ENCODE data around the gene PSMA6. TPM values are rescaled to one million over a fixed set of nuclear protein-coding genes. Genes with fewer than 3 reads are reported as not detected.

PSMA6 gene
- polyA plus RNA-seq, 2 of the 4 experiments (the other 2 are of a cell fraction), result 369 to 395 TPM

DNA sequence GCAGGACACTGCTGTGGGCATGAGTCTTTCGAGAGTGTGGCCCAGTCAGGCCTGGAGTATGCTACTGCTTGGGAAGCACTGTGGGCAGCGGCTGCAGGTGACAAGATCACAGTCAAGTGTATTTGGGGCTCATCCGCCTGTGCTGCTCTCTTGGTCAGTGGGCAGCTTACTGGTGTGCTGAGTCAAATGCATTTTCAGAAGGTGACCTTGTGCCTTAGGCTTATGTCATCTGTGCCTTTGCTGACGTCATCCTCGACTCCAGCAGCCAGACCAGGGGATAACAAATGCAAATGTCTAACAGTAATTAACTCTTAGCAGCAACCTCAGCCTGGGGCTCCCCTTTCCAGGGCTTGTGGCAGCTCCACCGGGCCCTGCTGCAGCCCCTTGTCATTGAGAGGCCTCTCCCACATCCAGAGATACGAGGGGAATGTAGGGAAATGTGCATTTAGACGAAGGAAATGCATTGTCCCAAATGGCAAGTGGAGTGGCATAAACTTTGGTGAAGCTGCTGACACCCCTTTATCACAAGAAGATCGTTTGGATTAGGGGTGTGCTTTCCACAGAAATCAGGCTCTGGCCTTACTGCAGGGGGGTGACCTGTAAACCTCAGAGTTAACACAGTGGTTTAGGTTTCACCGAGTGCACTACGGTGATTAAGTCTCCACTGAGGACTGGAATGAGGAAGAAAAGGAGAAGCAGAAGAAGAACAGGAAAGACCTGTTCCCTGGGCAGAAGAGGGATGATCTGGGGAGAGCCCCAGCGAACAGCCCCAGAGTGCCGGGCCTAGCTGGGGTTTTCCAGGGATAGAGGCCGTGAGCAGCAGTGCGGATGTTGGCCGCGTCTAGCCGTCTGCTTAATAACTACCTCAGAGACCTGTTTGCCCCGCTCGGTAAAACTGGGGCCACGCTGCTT is 39.7 kb downstream of the PSMA6 start:
- 84% methylated on average over 21 of the region's 21 CpGs for WGBS (ENCODE audit: missing lambda C conversion rate)
- DNase-seq (ENCODE audit: low read depth in 1 of 2, low spot score in 1 of 2) (no peak), ATAC-seq (no peak), FAIRE-seq (no peak)
- peaks cover 56% of the 10 kb centered on the region for H3K4me1 ChIP-seq
- TF ChIP-seq RAD21 (conservative IDR thresholded peaks at IDR 0.05 in 1 of 2, IDR thresholded peaks at IDR 0.05 in 1 of 2) (no peak), HDAC2 (IDR thresholded peaks at IDR 0.05) (no peak), FOSB (CRISPR knock-in tag; IDR thresholded peaks at IDR 0.05) (no peak), ZFP36 (IDR thresholded peaks at IDR 0.05; ENCODE audit: borderline replicate concordance, partially characterized antibody) (no peak), HOXB13 (CRISPR knock-in tag; IDR thresholded peaks at IDR 0.05; ENCODE audit: low read depth) (no peak), POLR2A (IDR thresholded peaks at IDR 0.05; ENCODE audit: low read length) (no peak), HOXB5 (CRISPR knock-in tag; IDR thresholded peaks at IDR 0.05) (no peak), KDM5A (IDR thresholded peaks at IDR 0.05) (no peak), ZNF302 (CRISPR knock-in tag; IDR thresholded peaks at IDR 0.05) (no peak), REST (IDR thresholded peaks at IDR 0.05) (no peak), CHD4 (IDR thresholded peaks at IDR 0.05; ENCODE audit: borderline replicate concordance) (no peak), FOXS1 (CRISPR knock-in tag; IDR thresholded peaks at IDR 0.05) (no peak), RFX5 (IDR thresholded peaks at IDR 0.05) (no peak), SMC3 (IDR thresholded peaks at IDR 0.05) (no peak), POLR2AphosphoS2 (conservative IDR thresholded peaks at IDR 0.05; ENCODE audit: low read length) (no peak), CBX8 (IDR thresholded peaks at IDR 0.05) (no peak), CEBPB (IDR thresholded peaks at IDR 0.05) (no peak)
- TF ChIP-seq, protein P1, sequence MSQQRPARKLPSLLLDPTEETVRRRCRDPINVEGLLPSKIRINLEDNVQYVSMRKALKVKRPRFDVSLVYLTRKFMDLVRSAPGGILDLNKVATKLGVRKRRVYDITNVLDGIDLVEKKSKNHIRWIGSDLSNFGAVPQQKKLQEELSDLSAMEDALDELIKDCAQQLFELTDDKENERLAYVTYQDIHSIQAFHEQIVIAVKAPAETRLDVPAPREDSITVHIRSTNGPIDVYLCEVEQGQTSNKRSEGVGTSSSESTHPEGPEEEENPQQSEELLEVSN (IDR thresholded peaks at IDR 0.05; ENCODE audit: borderline replicate concordance, low read depth), result no peak
- TF ChIP-seq, protein P2, sequence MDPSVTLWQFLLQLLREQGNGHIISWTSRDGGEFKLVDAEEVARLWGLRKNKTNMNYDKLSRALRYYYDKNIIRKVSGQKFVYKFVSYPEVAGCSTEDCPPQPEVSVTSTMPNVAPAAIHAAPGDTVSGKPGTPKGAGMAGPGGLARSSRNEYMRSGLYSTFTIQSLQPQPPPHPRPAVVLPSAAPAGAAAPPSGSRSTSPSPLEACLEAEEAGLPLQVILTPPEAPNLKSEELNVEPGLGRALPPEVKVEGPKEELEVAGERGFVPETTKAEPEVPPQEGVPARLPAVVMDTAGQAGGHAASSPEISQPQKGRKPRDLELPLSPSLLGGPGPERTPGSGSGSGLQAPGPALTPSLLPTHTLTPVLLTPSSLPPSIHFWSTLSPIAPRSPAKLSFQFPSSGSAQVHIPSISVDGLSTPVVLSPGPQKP (IDR thresholded peaks at IDR 0.05; ENCODE audit: low read depth, low read length), result no peak
- peak overlapping the region; percentile 91 to 97 for H3K27ac ChIP-seq
- H3K4me2 ChIP-seq, result no peak overlapping the region
- no peak overlapping the region for H3K4me3 ChIP-seq
- ChIA-PET POLR2A (no interaction called here), CTCF (interaction anchor here (0.8 to 1.5 kb wide), 5 partner anchors 11 to 102 kb away, joined by 3 to 4 read pairs (median 3); no protein-coding TSS in a partner anchor)
- no peaks in the 10 kb centered on the region for H3K9me3 ChIP-seq

- POLR2A ChIA-PET, result interaction anchor here (1.2 to 1.7 kb wide), 4 partner anchors 9 to 72 kb away, joined by 4 to 11 read pairs (median 7); partner anchors contain the start of genes NFKBIA and PSMA6
- Histone ChIP-seq H3K9me3 (no peaks in the 10 kb centered on the region), H3K27ac (peak overlapping the region; percentile 91 to 97), H3K4me3 (no peak overlapping the region), H3K4me1 (peaks cover 59% of the 10 kb centered on the region), H3K4me2 (peak overlapping the region; percentile 39)
- ATAC-seq, result no peak
- TF ChIP-seq, protein P3, sequence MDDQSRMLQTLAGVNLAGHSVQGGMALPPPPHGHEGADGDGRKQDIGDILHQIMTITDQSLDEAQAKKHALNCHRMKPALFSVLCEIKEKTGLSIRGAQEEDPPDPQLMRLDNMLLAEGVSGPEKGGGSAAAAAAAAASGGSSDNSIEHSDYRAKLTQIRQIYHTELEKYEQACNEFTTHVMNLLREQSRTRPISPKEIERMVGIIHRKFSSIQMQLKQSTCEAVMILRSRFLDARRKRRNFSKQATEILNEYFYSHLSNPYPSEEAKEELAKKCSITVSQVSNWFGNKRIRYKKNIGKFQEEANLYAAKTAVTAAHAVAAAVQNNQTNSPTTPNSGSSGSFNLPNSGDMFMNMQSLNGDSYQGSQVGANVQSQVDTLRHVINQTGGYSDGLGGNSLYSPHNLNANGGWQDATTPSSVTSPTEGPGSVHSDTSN (IDR thresholded peaks at IDR 0.05), result no peak
- no peak for TF ChIP-seq FOXS1 (CRISPR knock-in tag; IDR thresholded peaks at IDR 0.05)
- no peak for TF ChIP-seq POLR2AphosphoS2 (conservative IDR thresholded peaks at IDR 0.05; ENCODE audit: low read length)
- TF ChIP-seq CBX2 (IDR thresholded peaks at IDR 0.05; ENCODE audit: borderline replicate concordance, low read depth), result no peak
- no peak for TF ChIP-seq POLR2A (IDR thresholded peaks at IDR 0.05; ENCODE audit: low read length)
- no peak for TF ChIP-seq KDM1A (IDR thresholded peaks at IDR 0.05; ENCODE audit: low read depth)
- no peak for TF ChIP-seq TFCP2L1 (CRISPR knock-in tag; IDR thresholded peaks at IDR 0.05)
- no peak for TF ChIP-seq NPAS2 (CRISPR knock-in tag; IDR thresholded peaks at IDR 0.05; ENCODE audit: borderline replicate concordance)
- no peak for TF ChIP-seq RFX5 (IDR thresholded peaks at IDR 0.05)
- no peak for FAIRE-seq
- CTCF ChIA-PET, result interaction anchor here (0.6 to 1.4 kb wide), 10 partner anchors 12 to 711 kb away, joined by 3 to 4 read pairs (median 3); no protein-coding TSS in a partner anchor
- DNase-seq (ENCODE audit: low read depth in 1 of 2, low spot score in 1 of 2), result peak in 1 of 2 experiments; percentile 58
- 72% methylated on average over 11 of the region's 11 CpGs for WGBS (ENCODE audit: missing lambda C conversion rate)
Measured at GRCh38 chr14:35332517-35333263, 40.5 kb downstream of the PSMA6 start.

Measured in A549 (cell line).